ENCODE measurements around the gene LYRM9.
A peak's percentile ranks its signal among the peaks of the same experiment; 100 is the strongest.
"Not testable (repeated sequence)": the region's sequence is repeated elsewhere in the genome, so short reads cannot be mapped to it uniquely, and the experiment has no call there.

LYRM9 gene

GRCh38 chr17:27891841-27892240 is 1.3 kb downstream of the LYRM9 start:
- DNase-seq (ENCODE audit: insufficient read length) = no peak
- FAIRE-seq = no peak
- TF ChIP-seq POLR2AphosphoS5 (IDR thresholded peaks at IDR 0.05; ENCODE audit: low read depth, low read length) (no peak), POLR2A (IDR thresholded peaks at IDR 0.05; ENCODE audit: low read depth, low read length) (no peak), TAF1 (IDR thresholded peaks at IDR 0.05; ENCODE audit: borderline replicate concordance, low read depth, low read length) (no peak)

DNA sequence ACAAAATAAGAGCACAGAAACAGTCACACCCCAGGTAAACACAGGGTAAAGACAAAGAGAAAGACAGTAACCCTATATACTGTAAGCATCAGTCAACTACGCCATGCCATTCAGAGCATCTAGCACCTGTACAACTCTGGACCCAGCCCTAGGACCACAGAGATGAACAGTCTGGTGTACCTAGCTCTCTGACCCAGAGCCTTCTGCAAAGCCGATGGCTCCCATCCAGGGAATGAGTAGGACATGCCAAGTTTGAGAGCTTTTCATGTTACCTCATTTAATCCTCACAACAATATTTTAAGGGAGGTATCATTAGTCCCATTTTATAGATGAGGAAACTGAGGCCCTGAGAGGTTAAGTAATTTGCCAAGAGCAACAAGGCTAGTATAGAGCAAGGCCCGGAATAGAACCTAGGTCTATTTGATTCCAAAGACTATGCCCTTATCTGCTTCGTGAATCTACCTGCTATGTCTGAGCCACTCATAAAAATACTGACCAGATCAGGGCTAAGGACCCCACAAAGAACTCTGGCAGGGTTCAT is 3.4 kb downstream of the LYRM9 start:
- FAIRE-seq (no peak), DNase-seq (ENCODE audit: insufficient read length) (no peak)
- TF ChIP-seq TAF1 (IDR thresholded peaks at IDR 0.05; ENCODE audit: borderline replicate concordance, low read depth, low read length) (no peak), POLR2A (IDR thresholded peaks at IDR 0.05; ENCODE audit: low read depth, low read length) (no peak)

DNA sequence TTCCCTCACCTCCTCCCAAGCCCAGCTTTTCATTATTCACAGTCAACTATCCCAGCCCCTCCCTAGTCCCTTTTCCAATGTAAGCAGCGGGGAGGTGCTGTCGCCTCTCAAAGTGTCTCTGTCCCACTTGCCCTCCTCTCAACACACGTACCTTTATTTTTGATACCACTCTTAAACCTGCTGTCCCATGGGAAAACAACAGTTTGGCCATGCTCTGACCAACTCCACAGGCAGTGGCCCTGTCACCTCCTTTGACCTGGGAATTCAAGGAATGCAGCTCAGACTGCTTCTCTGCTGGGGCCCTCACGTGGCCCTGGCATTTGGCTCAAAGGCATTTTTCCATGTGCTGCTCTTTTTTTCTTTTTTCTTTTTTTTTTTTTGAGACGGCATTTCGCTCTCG is 4.2 kb downstream of the LYRM9 start:
- FAIRE-seq (no peak), DNase-seq (ENCODE audit: insufficient read length) (no peak)
- no peak for TF ChIP-seq POLR2AphosphoS5 (IDR thresholded peaks at IDR 0.05; ENCODE audit: low read depth, low read length)
- TF ChIP-seq POLR2A (IDR thresholded peaks at IDR 0.05; ENCODE audit: low read depth, low read length) = no peak
- no peak for TF ChIP-seq TAF1 (IDR thresholded peaks at IDR 0.05; ENCODE audit: borderline replicate concordance, low read depth, low read length)

GRCh38 chr17:27888067-27888466 is 5.1 kb downstream of the LYRM9 start:
- no peak for FAIRE-seq
- no peak for TF ChIP-seq TAF1 (IDR thresholded peaks at IDR 0.05; ENCODE audit: borderline replicate concordance, low read depth, low read length)
- no peak for DNase-seq (ENCODE audit: insufficient read length)

DNA sequence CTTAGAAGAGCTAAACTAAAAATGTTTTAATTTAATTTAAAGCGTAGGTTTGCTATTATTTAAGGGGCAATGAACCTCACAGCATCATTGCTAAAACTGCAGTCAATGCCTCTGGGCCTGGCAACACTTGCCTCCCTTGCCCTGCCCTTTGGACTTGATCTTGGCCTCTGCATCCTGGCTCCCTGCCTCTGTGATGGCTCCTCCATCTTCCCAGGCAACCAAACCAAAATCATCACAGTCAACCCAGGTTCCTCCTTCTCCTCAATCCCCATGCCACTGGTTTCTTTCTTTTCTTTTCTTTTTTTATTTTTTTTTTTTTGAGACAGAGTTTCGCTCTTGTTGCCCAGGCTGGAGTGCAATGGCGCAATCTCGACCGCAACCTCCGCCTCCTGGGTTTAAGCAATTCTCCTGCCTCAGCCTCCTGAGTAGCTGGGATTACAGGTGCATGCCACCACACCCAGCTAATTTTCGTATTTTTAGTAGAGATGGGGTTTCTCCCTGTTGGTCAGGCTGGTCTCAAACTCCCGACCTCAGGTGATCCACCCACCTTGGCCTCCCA is 6.7 kb downstream of the LYRM9 start:
- FAIRE-seq; DNase-seq (ENCODE audit: insufficient read length): not testable (repeated sequence)

DNA sequence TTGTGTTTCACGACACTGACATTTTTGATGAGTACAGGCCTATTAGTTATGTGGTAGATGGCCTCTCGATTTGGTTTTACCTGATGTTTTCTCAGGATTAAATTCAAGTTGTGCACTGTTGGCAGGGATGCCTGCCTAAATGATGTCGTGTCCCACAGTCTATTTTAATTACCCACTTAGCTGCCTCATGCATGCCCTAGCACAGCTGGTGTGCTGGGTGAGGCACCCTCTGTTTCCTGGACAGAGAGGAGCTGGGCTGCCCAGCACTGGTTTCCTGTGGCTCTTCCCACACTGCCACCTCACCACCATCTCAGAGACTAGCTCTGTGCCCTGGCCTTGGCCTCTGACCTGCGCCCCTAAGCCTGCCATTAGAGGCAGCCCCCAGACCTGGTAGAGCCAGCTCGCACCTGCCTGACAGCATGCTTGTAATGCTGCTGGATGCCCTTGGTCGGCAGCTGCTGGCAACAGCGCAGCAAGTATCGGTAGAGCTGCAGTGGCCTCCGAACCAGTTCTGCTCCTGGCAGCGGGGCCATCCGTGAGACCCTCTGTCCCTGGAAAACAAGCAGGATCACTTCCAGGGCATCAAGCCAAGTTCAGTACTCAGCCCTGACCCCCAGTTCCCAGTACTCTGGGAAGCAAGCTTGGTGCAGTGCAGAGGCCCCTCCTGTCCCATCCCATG is 10.9 kb downstream of the LYRM9 start:
- TF ChIP-seq POLR2A (IDR thresholded peaks at IDR 0.05; ENCODE audit: low read depth, low read length) = no peak
- no peak for TF ChIP-seq POLR2AphosphoS5 (IDR thresholded peaks at IDR 0.05; ENCODE audit: low read depth, low read length)
- no peak for TF ChIP-seq TAF1 (IDR thresholded peaks at IDR 0.05; ENCODE audit: borderline replicate concordance, low read depth, low read length)
- FAIRE-seq (no peak), DNase-seq (ENCODE audit: insufficient read length) (no peak)

- no peak for TF ChIP-seq TAF1 (IDR thresholded peaks at IDR 0.05; ENCODE audit: borderline replicate concordance, low read depth, low read length)
- TF ChIP-seq POLR2AphosphoS5 (IDR thresholded peaks at IDR 0.05; ENCODE audit: low read depth, low read length) = no peak
- TF ChIP-seq POLR2A (IDR thresholded peaks at IDR 0.05; ENCODE audit: low read depth, low read length) = no peak
- FAIRE-seq = peak; percentile 82
- peak; percentile 76 for DNase-seq (ENCODE audit: insufficient read length)
Observed at GRCh38 chr17:27879987-27880608, 13.1 kb downstream of the LYRM9 start.

GRCh38 chr17:27878776-27879562 is 14.2 kb downstream of the LYRM9 start:
- DNase-seq (ENCODE audit: insufficient read length) = no peak
- no peak for TF ChIP-seq TAF1 (IDR thresholded peaks at IDR 0.05; ENCODE audit: borderline replicate concordance, low read depth, low read length)
- no peak for TF ChIP-seq POLR2AphosphoS5 (IDR thresholded peaks at IDR 0.05; ENCODE audit: low read depth, low read length)
- TF ChIP-seq POLR2A (IDR thresholded peaks at IDR 0.05; ENCODE audit: low read depth, low read length) = no peak
- no peak for FAIRE-seq

GRCh38 chr17:27873746-27874145 is 19.4 kb downstream of the LYRM9 start:
- FAIRE-seq (no peak), DNase-seq (ENCODE audit: insufficient read length) (no peak)
- no peak for TF ChIP-seq POLR2A (IDR thresholded peaks at IDR 0.05; ENCODE audit: low read depth, low read length)
- no peak for TF ChIP-seq POLR2AphosphoS5 (IDR thresholded peaks at IDR 0.05; ENCODE audit: low read depth, low read length)
- no peak for TF ChIP-seq TAF1 (IDR thresholded peaks at IDR 0.05; ENCODE audit: borderline replicate concordance, low read depth, low read length)

GRCh38 chr17:27873211-27873610 is 20.0 kb downstream of the LYRM9 start:
- TF ChIP-seq TAF1 (IDR thresholded peaks at IDR 0.05; ENCODE audit: borderline replicate concordance, low read depth, low read length) (no peak), POLR2A (IDR thresholded peaks at IDR 0.05; ENCODE audit: low read depth, low read length) (no peak), POLR2AphosphoS5 (IDR thresholded peaks at IDR 0.05; ENCODE audit: low read depth, low read length) (no peak)
- FAIRE-seq (no peak), DNase-seq (ENCODE audit: insufficient read length) (no peak)

DNA sequence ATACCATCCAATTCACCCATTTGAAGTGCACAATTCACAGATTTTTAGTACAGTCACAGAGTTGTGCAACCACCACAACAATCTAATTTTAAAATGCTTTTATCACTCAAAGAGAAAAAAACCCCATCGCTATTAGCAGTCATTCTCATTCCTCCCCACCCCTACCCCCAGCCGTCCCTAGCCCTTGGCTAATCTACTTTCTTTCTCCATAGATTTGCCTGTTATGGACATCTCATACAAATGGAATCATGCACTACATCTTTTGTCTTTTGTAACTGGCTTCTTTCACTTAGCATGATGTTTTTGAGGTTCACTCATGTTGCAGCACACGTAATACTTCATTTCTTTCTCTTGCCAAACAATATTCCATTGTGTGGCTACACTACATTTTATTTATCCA is 20.4 kb downstream of the LYRM9 start:
- TF ChIP-seq POLR2A (IDR thresholded peaks at IDR 0.05; ENCODE audit: low read depth, low read length) (no peak), POLR2AphosphoS5 (IDR thresholded peaks at IDR 0.05; ENCODE audit: low read depth, low read length) (no peak), TAF1 (IDR thresholded peaks at IDR 0.05; ENCODE audit: borderline replicate concordance, low read depth, low read length) (no peak)
- FAIRE-seq = no peak
- no peak for DNase-seq (ENCODE audit: insufficient read length)
